NCI-H2107 treated with DMSO at 0.1 percent for 48 hours (cell line): ENCODE data around the gene TAT.
"Not testable (repeated sequence)": the region's sequence is repeated elsewhere in the genome, so short reads cannot be mapped to it uniquely, and the experiment has no call there.

Experiments
- DNase-seq: peaks from one replicate; lab custom pipeline; 2025; ENCODE audit not compliant: unreplicated experiment; lab: John Stamatoyannopoulos, UW

The TAT gene

DNA sequence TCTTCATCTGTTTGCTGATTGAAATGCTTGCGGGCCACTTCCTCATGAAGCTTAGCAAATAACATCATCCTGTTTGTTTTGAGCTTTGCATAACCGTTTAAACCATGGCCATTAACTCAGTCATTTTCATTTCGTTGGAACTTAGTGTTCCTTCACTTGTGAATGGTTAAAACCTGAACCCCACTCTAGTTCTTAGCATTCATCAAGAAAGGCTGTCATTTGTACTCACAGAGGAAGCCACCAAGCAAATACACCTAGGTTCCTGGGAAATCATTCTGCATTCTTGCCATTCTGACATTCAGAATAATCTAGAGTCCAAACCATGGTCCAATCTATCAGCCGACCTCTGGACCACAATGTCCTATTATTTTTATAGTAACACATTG is 8.4 kb upstream of the TAT start:
- DNase-seq, result no peak

DNA sequence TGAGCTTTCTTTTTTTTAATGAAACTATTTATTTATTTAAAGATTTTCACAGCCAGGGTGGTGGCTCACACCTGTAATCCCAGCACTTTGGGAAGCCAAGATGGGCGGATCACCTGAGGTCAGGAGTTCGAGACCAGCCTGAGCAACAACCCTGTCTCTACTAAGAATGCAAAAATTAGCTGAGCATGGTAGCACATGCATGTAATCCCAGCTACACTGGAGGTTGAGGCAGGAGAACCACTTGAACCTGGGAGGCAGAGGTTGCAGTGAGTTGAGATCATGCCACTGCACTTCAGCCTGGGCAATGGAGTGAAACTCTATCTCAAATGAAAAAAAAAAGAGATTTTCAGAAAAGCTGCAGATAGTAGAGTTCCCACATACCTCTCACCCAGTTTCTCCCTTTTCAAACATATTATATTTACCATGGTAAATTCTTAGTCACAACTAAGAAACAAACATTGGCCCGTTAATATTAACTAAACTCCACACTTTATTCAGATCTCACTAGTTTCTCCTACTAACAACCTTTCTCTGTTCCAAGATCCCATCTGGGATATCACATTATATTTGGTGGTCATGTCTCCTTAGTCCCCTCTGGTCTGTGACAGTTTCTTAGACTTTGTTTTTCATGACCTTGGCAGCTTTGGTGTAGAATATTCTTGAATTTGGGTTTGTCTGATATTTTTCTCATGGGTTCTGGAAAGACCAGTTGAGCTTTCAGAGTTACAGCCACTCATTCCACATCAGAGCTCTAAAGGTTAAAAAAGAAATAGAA is 7.8 kb upstream of the TAT start:
- no peak for DNase-seq

DNA sequence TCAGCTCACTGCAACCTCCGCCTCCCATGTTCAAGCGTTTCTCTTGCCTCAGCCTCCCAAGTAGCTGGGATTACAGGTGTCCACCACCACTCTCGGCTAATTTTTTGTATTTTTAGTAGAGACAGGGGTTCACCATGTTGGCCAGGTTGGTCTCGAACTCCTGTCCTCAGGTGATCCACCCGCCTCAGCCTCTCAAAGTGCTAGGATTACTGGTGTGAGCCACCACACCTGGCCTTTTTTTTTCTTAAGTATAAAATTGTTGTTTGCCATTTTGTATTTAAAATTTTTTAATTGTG is 5.6 kb upstream of the TAT start:
- DNase-seq, result not testable (repeated sequence)

DNA sequence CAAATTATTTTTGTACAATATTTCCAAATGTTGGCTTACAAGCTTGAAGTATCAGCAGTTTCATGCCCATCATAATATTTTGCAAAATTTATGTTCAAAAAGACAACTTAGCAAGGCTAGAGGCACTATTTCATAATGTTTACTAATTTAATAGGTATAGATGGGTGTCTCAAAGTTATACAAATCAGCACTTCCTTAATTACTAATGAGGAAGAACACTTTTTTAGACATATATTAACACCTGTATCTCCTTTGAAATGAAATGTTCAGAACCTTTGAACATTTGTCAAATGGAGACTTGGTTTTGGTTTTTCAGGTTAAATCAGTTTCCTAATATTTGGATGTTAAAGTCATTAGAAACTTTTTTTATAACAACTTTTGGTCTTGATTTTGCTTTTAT is 2.2 kb downstream of the TAT start:
- no peak for DNase-seq

DNA sequence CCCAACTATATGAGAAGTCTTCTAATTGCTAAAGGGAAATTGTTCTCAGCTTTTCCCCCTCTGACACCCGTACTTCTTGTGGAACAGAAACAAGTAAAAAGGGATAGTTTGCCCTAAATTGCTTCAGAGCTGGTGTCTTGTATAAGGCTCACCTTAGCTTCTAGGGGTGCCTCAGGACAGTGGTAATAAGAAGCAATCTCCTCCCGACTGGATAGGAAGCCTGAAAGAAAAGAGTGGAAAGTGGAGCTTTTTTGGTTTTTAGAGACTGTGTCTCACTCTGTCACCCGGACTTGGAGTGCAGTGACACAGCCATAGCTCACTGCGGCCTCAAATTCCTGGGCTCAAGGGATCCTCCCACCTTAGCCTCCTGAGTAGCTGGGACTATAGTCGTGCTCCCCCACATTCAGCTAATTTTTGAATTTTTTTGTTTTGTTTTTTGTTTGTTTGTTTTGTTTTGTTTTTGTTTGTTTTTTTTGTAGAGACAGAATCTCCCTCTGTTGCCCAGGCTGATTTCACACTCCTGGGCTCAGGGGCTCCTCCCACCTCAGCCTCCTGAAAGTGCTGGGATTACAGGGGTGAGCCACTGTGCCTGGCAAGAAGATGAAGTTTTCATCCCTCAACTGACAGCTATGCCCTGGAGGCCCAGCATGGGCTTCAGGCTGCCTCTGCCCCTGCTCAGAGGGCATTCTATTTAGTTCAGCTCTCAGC is 3.4 kb downstream of the TAT start:
- no peak for DNase-seq

DNA sequence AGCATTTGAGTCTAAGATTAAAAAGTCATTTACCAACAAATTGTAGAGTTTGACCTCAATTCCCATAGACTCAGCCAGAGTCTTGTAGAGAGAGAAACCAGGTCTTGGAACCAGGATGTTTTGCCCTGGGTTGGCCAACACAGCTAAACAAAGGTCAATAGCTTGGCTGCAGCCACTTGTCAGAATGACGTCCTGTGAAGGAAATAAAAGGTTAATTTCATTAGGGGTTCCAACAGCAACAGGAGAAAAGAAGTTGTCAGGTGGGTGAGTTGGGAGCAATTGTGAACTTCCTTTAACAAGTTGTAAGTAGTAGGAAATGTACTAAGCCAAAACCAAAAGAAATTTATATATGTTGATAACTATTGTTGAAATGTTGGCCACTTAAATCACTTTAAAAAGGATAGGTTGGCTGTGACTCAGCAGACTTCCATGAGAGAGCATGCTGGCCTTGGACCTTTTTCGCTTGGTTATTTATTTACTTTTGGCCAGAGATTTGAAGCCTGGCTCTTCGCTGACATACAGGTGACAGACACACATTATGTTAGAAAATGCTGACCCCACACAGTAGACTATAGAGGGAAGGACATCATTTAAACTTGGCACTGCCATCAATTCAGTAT is 4.3 kb downstream of the TAT start:
- no peak for DNase-seq

DNA sequence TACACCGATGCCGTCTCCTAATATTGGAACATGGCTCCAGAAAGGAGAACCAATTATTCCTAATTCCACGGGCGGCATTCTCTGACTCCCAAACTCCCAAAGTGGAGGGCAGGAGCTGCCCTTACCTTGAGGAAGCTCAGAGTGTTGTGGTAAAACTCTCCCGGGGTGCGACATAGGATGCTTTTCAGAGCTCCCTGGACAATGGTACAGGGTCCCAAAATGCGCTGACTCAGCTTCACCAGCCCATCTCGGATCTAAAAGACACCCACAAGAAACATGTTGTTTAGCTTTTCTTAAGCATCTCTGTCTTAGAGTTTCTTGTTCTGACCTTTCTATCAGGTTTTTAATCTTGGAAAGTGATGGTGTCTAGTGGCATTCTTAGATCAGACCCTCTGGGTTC is 6.7 kb downstream of the TAT start:
- DNase-seq, result no peak

DNA sequence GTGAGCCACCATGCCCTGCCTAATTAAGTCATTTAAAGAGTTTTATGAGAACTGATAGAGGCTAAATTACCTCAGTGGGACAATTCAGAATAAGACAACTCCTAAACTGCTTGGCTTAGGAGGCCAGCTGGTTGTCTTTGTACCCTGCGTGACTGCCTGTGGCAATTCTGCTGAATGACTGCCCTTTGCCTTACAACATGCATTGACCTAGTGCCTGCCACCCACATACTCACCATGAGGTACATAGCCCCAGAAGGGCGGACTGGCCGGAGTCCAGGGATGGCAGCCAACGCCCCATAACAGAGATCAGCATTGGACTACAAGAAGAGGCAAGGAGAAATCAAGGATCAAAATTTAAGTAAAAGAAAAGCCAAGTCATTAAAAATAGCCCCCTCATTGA is 7.3 kb downstream of the TAT start:
- DNase-seq, result no peak

DNA sequence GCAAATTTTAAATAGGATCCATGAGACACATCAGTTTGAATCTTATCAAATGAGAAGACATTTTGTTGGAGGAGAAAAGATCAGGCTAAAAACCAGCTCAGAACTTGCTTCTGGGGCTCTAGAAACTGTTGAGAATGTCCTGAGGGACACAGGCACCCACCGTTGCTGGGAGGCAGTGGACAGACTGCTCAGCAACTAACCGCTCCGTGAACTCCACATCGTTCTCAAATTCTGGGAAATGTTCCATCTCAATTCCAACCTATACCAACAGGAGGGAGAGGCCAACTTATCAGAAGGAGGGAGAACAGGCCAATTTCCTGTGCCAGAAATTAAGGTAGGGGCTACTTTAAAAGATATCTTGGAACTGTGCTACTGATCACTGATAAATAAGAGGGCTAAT is 8.3 kb downstream of the TAT start:
- DNase-seq, result no peak

DNA sequence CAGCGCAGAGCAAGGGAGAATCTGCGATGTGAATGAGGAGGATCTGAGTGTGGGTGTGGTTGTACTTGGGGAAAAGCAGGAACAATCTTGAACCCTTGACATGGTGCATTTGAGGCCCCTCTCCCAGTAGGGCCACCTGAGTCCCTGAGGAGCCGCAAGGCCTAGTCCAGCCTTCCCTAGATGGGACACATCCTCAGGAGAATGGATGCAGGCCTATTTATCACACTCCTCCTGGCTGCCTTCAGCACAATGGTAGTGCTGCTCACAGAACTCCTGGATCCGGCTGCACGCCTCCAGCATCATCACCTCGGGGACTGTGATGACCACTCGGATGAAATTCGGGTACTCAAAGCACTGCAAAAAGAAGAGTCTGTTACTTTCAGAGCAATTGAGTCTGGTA is 9.0 kb downstream of the TAT start:
- DNase-seq, result no peak

DNA sequence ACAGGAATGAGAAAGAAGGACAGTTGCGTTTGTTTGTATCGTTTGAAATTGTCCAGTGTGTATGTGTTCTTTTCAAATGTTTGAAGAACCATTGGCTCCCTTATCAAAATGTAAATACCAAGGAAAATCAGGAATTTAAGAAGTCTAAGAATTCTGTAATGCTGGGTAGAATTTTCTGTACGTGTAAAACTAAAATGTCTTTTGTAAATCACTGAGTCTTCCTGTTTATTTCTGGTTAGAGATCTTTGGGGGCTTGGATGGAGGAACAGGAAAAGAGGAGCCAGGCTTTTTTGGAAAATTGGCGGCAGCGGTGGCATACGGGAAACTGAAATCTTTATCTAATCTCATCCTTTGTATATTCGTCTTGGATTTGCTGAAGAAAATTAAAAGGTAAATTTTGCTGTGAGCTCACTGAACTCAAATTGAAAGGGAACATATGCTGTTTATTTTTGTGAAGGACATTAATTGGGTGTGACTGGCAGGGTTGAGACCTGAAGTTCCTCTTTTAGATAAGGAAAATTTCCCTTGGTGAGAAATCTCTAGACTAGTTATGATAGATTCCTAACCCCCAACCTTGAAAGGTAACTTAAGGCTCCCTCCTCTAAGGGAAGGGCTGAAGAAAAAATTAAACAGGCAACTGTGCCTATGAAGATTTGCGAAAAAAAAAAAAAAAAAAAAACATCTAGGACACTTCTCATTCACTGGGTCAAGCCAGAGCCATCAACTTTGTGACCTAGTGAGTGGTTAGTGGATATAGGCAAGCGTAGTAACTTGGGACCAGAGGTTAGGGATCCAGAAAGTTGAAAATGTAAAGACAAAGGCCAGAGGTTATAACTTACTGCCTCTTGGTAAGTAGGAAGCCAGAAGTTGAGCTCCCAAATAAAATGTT is 10.8 kb downstream of the TAT start:
- no peak for DNase-seq

DNA sequence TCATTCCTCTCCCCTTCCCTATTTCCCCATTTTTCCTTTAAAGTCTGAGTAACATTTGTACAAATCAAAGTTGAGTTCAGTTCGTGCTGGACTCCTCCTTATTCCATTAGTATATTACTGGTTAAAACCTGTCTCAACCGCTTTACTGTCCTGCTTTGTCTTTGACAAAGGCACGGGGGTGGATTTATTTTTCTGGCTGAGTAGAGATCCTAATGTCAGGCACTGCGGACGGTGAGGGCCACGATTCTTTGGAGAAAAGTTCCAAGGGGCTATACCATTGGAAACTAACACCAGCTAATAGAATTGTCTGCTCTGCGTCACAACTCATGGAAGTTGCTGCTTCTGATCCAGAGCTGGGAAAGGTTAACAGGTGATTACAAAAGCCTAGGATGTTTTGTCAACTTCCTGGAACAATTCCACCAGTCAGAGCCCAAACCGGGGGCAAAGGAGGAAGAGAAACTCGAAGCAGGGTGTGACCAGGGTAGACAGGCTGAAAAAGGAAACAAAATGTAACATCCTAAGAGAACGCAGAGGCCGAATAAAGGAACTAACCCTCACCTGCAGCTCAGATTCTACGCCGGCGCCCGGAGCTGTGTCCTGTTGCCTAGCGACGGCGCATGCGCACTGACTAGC is 12.4 kb downstream of the TAT start:
- DNase-seq, result no peak

DNA sequence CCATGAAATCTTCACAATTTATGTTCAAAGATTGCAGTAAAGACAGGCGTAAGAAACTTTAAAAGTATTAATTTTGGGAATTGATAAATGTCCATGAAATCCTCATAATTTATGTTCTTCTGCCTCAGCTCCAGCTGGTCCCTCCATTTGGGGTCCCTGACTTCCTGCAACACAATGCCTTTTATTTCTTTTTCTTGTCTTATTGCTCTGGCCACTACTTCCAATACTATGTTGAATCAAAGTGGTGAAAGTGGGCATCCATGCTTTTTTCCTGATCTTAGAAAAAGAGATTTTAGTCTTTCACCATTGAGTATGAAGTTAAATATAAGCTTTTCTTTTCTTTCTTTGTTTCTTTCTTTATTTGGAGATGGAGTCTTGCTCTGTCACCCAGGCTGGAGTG is 14.3 kb downstream of the TAT start:
- DNase-seq, result no peak

DNA sequence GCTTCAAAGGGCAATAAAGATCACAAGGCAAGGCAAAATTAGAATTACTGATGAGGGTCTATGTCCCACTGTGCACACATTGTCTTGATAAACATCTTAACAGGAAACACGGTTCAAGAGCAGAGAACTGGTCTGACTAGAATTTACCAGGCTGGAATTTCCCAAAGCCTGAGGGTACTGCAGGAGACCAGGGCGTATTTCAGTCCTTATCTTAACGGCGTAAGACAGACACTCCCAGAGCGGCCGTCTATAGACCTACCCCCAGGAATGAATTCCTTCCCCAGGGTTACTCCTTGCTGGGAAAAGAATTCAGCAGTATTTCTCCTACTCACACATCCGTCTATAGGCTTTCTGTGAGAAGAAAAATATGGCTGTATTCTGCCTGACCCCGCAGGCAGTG is 15.0 kb downstream of the TAT start:
- DNase-seq, result not testable (repeated sequence)

DNA sequence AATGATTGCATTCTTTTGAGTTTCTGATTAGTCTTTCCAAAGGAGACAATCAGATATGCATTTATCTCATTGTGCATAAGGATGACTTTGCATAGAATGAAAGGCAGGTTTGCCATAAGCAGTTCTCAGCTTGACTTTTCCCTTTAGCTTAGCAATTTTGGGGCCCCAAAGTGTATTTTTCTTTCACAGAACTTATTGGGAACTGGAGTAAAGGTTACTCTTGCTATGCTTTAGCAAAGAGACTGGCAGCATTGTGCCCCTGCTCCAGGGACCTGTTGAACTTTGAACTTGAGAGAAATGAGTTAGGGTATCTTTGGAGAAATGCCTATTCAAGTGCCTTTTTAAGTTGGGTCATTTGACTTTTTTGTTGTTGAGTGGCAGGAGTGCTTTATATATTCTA is 17.0 kb downstream of the TAT start:
- no peak for DNase-seq

DNA sequence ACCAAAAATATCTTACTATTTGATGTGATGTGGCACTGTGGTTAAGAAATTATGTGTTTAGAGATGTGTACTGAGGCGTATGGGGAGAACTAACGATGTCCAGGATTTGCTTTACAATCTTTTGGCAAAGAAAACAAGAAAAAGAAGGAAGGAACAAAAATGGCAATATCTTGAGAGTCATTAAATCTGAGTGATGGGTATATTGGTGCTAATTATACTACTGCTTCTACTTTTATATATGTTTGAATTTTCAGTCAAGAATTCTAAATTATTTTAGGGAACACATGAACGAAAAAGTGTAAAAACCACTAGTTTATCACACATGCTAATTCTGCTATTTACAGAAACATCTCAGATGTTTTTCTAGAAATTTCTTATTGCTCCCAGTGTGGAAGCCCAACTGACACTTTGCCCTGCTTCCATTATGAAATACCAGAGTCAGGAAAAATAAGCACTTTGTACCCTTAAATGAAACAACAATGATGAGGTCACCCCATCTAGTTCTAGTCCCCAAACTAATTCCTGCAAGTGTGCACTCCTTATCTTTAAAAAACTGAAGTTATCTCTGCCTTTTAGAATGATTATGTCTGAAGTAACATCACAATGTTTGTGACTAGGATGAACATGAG is 18.8 kb downstream of the TAT start:
- DNase-seq, result no peak

DNA sequence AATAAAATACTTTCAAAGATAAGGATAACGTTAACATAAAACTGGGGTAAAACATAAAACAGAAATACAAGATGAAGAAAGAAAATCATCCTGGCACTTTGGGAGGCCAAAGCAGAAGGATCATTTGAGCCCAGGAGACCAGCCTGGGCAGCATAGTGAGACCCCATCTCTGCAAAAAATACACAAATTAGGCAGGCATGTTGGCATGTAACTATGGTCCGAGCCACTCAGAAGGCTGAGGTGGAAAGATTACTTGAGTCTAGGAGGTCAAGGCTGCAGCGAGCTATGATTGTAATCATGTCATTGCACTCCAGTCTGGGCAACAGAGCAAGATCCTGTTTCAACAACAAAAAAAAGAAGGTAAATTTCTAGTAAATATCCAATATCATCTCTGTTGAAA is 19.6 kb downstream of the TAT start:
- DNase-seq, result no peak

DNA sequence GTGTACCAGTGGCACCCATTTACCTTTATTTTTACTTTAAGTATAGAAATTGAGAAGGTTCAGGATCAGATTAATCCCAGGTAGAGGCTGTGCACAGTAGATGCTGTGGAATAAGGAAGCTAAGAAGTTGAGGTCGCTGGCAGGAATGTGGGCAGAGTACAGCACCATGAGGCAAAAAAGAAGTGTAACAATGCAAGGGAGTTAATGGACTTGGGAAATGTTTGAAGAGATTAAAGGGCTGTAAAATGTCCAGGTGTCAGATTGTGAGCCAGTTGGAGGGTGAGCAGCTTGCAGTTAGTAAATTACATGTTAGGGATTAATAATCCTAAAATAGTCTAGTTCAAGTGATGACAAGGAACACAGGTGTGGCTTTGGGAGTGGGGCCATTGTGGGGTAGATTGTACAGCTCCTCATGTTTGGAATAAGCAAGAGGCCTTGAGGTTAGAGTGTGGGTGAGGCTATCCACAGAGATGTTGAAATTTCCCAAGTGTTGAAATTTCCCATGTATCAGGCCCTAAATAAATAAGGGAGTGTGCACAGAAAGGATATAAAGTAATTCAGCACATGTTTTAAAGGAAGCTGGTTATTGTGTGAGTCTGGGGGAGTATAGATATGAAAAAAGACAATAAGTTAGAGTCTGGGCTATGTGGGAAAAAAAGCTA is 21.5 kb downstream of the TAT start:
- no peak for DNase-seq

DNA sequence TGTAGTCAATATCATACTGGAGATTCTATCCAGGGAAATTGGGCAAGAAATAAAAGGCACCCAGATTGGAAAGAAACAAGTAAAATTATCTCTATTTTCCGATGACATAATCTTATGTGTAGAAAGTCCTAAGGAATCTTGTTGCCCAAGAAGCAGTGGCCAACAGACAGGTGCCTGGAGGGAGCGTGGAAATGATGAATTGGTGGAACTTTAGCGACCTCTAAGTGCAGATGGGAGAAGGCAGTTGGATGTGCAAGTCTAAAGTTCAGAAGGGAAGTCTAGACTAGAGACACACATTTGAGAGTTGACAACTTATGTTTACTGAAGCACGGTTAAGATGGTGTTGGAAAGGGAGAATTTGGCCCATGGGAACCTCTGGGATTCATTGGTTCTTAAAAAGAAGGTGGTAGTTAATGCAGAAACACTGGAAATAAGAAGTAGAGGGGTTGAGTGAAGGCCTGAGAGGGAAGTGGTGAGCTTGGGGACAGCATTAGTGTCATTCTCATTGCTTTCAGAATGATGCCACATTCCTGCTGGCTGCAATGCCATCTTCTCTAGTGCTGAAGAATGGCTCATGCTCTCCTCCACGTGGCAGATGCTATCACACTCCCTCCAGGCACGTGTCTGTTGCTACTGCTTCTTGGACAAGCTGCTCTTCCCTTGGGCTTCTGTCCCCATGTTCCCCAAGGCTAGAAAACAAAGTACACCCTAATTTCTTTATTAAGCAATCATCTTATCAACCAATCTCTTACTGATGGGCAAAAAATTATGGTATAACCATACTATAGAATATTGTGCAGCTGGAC is 24.0 kb downstream of the TAT start:
- no peak for DNase-seq
